ENCODE measurements around the gene CBLB.

DNA sequence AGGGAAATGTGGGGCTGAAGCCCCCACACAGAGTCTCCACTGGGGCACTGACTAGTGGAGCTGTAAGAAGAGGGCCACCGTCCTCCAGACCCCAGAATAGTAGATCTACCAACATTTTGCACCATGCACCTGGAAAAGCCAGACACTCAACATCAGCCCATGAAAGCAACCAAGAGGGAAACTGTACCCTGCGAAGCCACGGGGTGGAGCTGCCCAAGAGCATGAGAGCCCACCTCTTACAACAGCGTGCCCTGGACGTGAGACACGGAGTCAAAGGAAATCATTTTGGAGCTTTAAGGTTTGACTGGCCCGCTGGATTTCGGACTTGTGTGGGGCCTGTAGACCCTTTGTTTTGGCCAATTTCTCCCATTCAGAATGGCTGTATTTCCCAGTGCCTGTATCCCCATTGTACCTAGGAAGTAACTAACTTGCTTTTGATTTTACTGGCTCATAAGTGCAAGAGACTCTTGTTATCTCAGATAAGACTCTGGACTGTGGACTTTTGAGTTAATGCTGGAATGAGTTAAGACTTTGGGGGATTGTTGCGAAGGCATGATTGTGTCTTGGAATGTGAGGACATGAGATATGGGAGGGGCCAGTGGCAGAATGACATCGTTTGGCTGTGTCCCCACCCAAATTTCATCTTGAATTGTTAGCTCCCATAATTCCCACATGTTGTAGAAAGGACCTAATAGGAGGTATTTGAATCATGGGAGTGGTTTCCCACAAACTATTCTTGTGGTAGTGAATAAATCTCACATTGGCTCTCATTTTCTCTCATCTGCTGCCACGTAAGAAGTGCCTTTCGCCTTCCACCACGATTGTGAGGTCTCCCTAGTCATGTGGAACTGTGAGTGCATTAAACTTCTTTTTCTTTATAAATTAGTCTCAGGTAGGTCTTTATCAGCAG is 105.8 kb downstream of the CBLB start:
- no peak for TF ChIP-seq BMI1 (IDR thresholded peaks at IDR 0.05; ENCODE audit: low read length)
- TF ChIP-seq, protein P1, sequence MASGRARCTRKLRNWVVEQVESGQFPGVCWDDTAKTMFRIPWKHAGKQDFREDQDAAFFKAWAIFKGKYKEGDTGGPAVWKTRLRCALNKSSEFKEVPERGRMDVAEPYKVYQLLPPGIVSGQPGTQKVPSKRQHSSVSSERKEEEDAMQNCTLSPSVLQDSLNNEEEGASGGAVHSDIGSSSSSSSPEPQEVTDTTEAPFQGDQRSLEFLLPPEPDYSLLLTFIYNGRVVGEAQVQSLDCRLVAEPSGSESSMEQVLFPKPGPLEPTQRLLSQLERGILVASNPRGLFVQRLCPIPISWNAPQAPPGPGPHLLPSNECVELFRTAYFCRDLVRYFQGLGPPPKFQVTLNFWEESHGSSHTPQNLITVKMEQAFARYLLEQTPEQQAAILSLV (tag; IDR thresholded peaks at IDR 0.05), result no peak
- no peak for TF ChIP-seq ETV6 (IDR thresholded peaks at IDR 0.05; ENCODE audit: borderline replicate concordance in 1 of 2, low read depth in 2 of 2, low read length in 1 of 2)
- no peak for TF ChIP-seq ETV6 (CRISPR knock-in tag; IDR thresholded peaks at IDR 0.05; ENCODE audit: borderline replicate concordance)
- TF ChIP-seq, protein P2, sequence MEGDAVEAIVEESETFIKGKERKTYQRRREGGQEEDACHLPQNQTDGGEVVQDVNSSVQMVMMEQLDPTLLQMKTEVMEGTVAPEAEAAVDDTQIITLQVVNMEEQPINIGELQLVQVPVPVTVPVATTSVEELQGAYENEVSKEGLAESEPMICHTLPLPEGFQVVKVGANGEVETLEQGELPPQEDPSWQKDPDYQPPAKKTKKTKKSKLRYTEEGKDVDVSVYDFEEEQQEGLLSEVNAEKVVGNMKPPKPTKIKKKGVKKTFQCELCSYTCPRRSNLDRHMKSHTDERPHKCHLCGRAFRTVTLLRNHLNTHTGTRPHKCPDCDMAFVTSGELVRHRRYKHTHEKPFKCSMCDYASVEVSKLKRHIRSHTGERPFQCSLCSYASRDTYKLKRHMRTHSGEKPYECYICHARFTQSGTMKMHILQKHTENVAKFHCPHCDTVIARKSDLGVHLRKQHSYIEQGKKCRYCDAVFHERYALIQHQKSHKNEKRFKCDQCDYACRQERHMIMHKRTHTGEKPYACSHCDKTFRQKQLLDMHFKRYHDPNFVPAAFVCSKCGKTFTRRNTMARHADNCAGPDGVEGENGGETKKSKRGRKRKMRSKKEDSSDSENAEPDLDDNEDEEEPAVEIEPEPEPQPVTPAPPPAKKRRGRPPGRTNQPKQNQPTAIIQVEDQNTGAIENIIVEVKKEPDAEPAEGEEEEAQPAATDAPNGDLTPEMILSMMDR (IDR thresholded peaks at IDR 0.05 in 2 of 3, conservative IDR thresholded peaks at IDR 0.05 in 1 of 3; ENCODE audit: insufficient read depth in 2 of 3, low read depth in 1 of 3, low read length in 3 of 3), result no peak
- TF ChIP-seq BRCA1 (IDR thresholded peaks at IDR 0.05), result no peak
- TF ChIP-seq BRCA1 (CRISPR knock-in tag; IDR thresholded peaks at IDR 0.05), result no peak
- TF ChIP-seq RAD51 (IDR thresholded peaks at IDR 0.05; ENCODE audit: borderline replicate concordance, low read depth), result no peak
- TF ChIP-seq HNRNPUL1 (IDR thresholded peaks at IDR 0.05; ENCODE audit: low read length), result no peak
- TF ChIP-seq KLF6 (CRISPR knock-in tag; IDR thresholded peaks at IDR 0.05; ENCODE audit: borderline replicate concordance), result no peak
- no peak for TF ChIP-seq RFX5 (IDR thresholded peaks at IDR 0.05; ENCODE audit: low read depth, low read length)

All from K562 (cell line).